Right lobe of liver (tissue), 4 donors: ENCODE data around the gene DUSP15.

Experiments
- POLR2A ChIP-seq: fragments of 450-650 bp; IDR thresholded peaks from one replicate; pipeline ENCODE4 v1.6.1; 2017; ENCODE audit warnings: antibody characterized with exemption, mild to moderate bottlenecking
- TF ChIP-seq, protein P1 (sequence below), 4 donors: fragments of 200-600 bp in 3 of 4; fragments of 450-650 bp in 1 of 4; IDR thresholded peaks; one replicate each; pipeline versions ENCODE4 v1.5.1 to v1.8.0; 2016 to 2022; ENCODE audit warnings: antibody characterized with exemption in 4 of 4, mild to moderate bottlenecking in 2 of 4
- donor health status: DM: no; HTN: no; CAD: no.
- donor health status: DM: no; HTN: no; CAD: no.
- donor health status: DM: no; HTN: yes; CAD: no.

DNA sequence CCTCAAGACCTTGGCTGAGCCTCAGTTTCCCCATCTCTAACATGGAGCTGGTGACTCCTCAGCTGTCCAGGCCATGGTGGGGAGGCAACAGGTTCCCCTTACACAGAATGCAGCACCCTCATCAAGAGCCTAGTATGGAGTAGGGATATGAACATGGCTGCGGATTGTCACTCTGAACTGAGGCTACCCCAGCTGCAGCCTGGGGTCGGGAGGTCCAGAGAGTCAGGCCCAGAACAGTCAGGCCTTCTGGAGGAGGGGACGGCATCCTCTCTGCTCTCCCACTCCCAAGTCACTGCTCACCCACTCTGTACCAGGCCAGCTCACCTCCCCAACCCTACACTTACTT is 23.6 kb downstream of the DUSP15 start:
- TF ChIP-seq, protein P1, sequence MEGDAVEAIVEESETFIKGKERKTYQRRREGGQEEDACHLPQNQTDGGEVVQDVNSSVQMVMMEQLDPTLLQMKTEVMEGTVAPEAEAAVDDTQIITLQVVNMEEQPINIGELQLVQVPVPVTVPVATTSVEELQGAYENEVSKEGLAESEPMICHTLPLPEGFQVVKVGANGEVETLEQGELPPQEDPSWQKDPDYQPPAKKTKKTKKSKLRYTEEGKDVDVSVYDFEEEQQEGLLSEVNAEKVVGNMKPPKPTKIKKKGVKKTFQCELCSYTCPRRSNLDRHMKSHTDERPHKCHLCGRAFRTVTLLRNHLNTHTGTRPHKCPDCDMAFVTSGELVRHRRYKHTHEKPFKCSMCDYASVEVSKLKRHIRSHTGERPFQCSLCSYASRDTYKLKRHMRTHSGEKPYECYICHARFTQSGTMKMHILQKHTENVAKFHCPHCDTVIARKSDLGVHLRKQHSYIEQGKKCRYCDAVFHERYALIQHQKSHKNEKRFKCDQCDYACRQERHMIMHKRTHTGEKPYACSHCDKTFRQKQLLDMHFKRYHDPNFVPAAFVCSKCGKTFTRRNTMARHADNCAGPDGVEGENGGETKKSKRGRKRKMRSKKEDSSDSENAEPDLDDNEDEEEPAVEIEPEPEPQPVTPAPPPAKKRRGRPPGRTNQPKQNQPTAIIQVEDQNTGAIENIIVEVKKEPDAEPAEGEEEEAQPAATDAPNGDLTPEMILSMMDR (IDR thresholded peaks at IDR 0.05): no peak
- TF ChIP-seq POLR2A: no peak
